A549 (cell line): ENCODE results near the gene CPHXL2. TPM values are rescaled to one million over a fixed set of nuclear protein-coding genes. Genes with fewer than 3 reads are reported as not detected.

ENCODE experiments used
- ATAC-seq, 2 experiments: fragments of 200-7000 bp in 1 of 2; fragments of >200 bp in 1 of 2; cut with Nextera tagmentation in 1 of 2; cut with Tn5 transposase in 1 of 2; 3 replicates each; pipeline versions ENCODE4 v1.8.0 to v1.9.1; 2018 to 2020; ENCODE audit warnings: mild to moderate bottlenecking in 1 of 2, moderate library complexity in 1 of 2
- CTCF ChIA-PET: fragments of 300-600 bp; sonication (Branson Sonifier 250); formaldehyde crosslinking; extraction: SDS; loops from one replicate; lab custom pipeline; 2021; ENCODE audit warnings: antibody characterized with exemption, inconsistent platforms; lab: Yijun Ruan, JAX
- POLR2A ChIA-PET: fragments of 350-600 bp; formaldehyde crosslinking; extraction: SDS; loops from one replicate; lab custom pipeline; 2021; ENCODE audit warnings: antibody characterized with exemption, inconsistent platforms; lab: Yijun Ruan, JAX
- DNase-seq, 2 experiments: peaks; one replicate each; pipeline versions ENCODE4 v3.0.0 to v3.0.0-alpha.2; 2011 to 2016; ENCODE audit warnings: low read depth in 1 of 2, low spot score in 1 of 2
- FAIRE-seq: peaks from 2 replicates; lab custom pipeline; 2011; peaks lifted over from hg19 to GRCh38; lab: Jason Lieb, UNC
- H3K27ac ChIP-seq, 2 experiments: fragments of >200 bp; sonication (Bioruptor Twin); formaldehyde crosslinking; 3 replicates each; pipeline ENCODE4 v1.5.1; 2016 to 2017
- H3K4me1 ChIP-seq: fragments of >200 bp; sonication (Bioruptor Twin); formaldehyde crosslinking; 3 replicates; pipeline ENCODE4 v1.6.1; 2016
- H3K4me2 ChIP-seq: fragments of >200 bp; sonication (Bioruptor Twin); formaldehyde crosslinking; 3 replicates; pipeline ENCODE4 v1.6.1; 2016
- H3K4me3 ChIP-seq: fragments of >200 bp; sonication (Bioruptor Twin); formaldehyde crosslinking; 3 replicates; pipeline ENCODE4 v1.5.1; 2016
- H3K9me3 ChIP-seq: fragments of >200 bp; sonication (Bioruptor Twin); formaldehyde crosslinking; 3 replicates; pipeline ENCODE4 v1.6.1; 2016
- CBX2 ChIP-seq: fragments of 200-600 bp; sonication (generic); IDR thresholded peaks from 2 replicates; pipeline ENCODE4 v1.6.1; 2016; ENCODE audit warnings: low read depth, mild to moderate bottlenecking, borderline replicate concordance
- CBX8 ChIP-seq: fragments of 200-600 bp; sonication (generic); IDR thresholded peaks from 2 replicates; pipeline ENCODE4 v1.6.1; 2016
- CHD2 ChIP-seq: fragments of 150-350 bp; IDR thresholded peaks from 2 replicates; pipeline ENCODE4 v1.6.1; 2014; ENCODE audit warnings: low read length; ENCODE audit not compliant: partially characterized antibody
- CHD4 ChIP-seq: fragments of 200-600 bp; sonication (generic); IDR thresholded peaks from 2 replicates; pipeline ENCODE4 v1.6.1; 2016; ENCODE audit warnings: antibody characterized with exemption, mild to moderate bottlenecking, borderline replicate concordance
- EP300 ChIP-seq, 2 experiments: fragments of >200 bp; sonication (Bioruptor Twin); formaldehyde crosslinking; IDR thresholded peaks; 2 replicates in 1 of 2; 3 replicates in 1 of 2; pipeline ENCODE4 v1.6.1; 2016 to 2017
- FOXS1 ChIP-seq: fragments of 250-450 bp; sonication (Bioruptor Pico); IDR thresholded peaks from 2 replicates; pipeline ENCODE4 v1.5.0; 2020; ENCODE audit warnings: mild to moderate bottlenecking, moderate library complexity
- HOXB13 ChIP-seq: fragments of 250-450 bp; sonication (Bioruptor Pico); IDR thresholded peaks from 2 replicates; pipeline ENCODE4 v1.5.0; 2020; ENCODE audit warnings: low read depth, mild to moderate bottlenecking, moderate library complexity
- HOXB5 ChIP-seq: fragments of 250-450 bp; sonication (Bioruptor Pico); IDR thresholded peaks from 2 replicates; pipeline ENCODE4 v1.5.0; 2020; ENCODE audit warnings: mild to moderate bottlenecking, moderate library complexity
- JUN ChIP-seq, 2 experiments: fragments of >200 bp; sonication (Bioruptor Twin); formaldehyde crosslinking; IDR thresholded peaks; 2 replicates in 1 of 2; 3 replicates in 1 of 2; pipeline ENCODE4 v1.6.1; 2016 to 2017
- KDM1A ChIP-seq: fragments of 200-600 bp; sonication (generic); IDR thresholded peaks from 2 replicates; pipeline ENCODE4 v1.6.1; 2016; ENCODE audit warnings: low read depth, mild to moderate bottlenecking
- MAFK ChIP-seq: fragments of 450-650 bp; IDR thresholded peaks from 2 replicates; pipeline ENCODE4 v1.6.1; 2014; ENCODE audit not compliant: partially characterized antibody
- MAZ ChIP-seq: fragments of 150-350 bp; IDR thresholded peaks from 2 replicates; pipeline ENCODE4 v1.6.1; 2014; ENCODE audit warnings: antibody characterized with exemption, low read depth, low read length, borderline replicate concordance
- PHF8 ChIP-seq: fragments of 200-600 bp; sonication (generic); IDR thresholded peaks from 2 replicates; pipeline ENCODE4 v1.6.1; 2016; ENCODE audit warnings: low read depth, mild to moderate bottlenecking, antibody characterized with exemption, moderate library complexity, borderline replicate concordance
- RAD21 ChIP-seq, 2 experiments: fragments of >200 bp in 1 of 2; sonication (Bioruptor Twin) in 1 of 2; formaldehyde crosslinking in 1 of 2; IDR thresholded peaks in 1 of 2; conservative IDR thresholded peaks in 1 of 2; 2 replicates in 1 of 2; 3 replicates in 1 of 2; pipeline ENCODE4 v1.6.1; 2012 to 2018; ENCODE audit warnings: inconsistent platforms in 1 of 2
- RNF2 ChIP-seq: fragments of 200-600 bp; sonication (generic); IDR thresholded peaks from 2 replicates; pipeline ENCODE4 v1.6.1; 2016; ENCODE audit warnings: low read depth, mild to moderate bottlenecking, antibody characterized with exemption, moderate library complexity, borderline replicate concordance
- SMC3 ChIP-seq: fragments of >200 bp; sonication (Bioruptor Twin); formaldehyde crosslinking; IDR thresholded peaks from 3 replicates; pipeline ENCODE4 v1.6.1; 2018; ENCODE audit warnings: inconsistent platforms
- SREBF2 ChIP-seq: fragments of 450-650 bp; IDR thresholded peaks from 2 replicates; pipeline ENCODE4 v1.6.1; 2014; ENCODE audit warnings: mild to moderate bottlenecking, moderate library complexity
- TFCP2L1 ChIP-seq: fragments of 250-450 bp; sonication (Bioruptor Pico); IDR thresholded peaks from 2 replicates; pipeline ENCODE4 v1.5.0; 2021; ENCODE audit warnings: mild to moderate bottlenecking
- TP53 ChIP-seq: fragments of 250-450 bp; sonication (Bioruptor Pico); IDR thresholded peaks from 2 replicates; pipeline ENCODE4 v1.5.0; 2021; ENCODE audit warnings: mild to moderate bottlenecking, moderate library complexity
- ZNF302 ChIP-seq: fragments of 250-450 bp; sonication (Bioruptor Pico); IDR thresholded peaks from 2 replicates; pipeline ENCODE4 v1.9.0; 2021; ENCODE audit warnings: inconsistent platforms, mild to moderate bottlenecking, moderate library complexity
- WGBS: methylation state at CpG from one replicate; pipeline ENCODE4 v1.1.6; 2017; ENCODE audit errors: missing lambda C conversion rate; 5-methylcytosine and 5-hydroxymethylcytosine counted together
- polyA plus RNA-seq, 4 experiments: library from polyadenylated mRNA; depleted of rRNA in 3 of 4; stranded (reverse); fragments of >200 nt; fragmentation: RNase III in 1 of 4; extraction: RNeasy Plus Mini Kit Qiagen cat#74134 plus additional on column Dnase treatment in 1 of 4; gene quantifications; 2 replicates in 3 of 4; 3 replicates in 1 of 4; pipeline ENCODE4 v1.2.3, GENCODE V29; 2011 to 2017
- TF ChIP-seq, protein P1 (sequence below): IDR thresholded peaks from 2 replicates; pipeline ENCODE4 v1.6.1; 2012
- TF ChIP-seq, protein P2 (sequence below): fragments of >200 bp; sonication (Bioruptor Twin); formaldehyde crosslinking; IDR thresholded peaks from 3 replicates; pipeline ENCODE4 v1.5.1; 2016
- TF ChIP-seq, protein P3 (sequence below): IDR thresholded peaks from 2 replicates; pipeline ENCODE4 v1.6.1; 2012

Gene CPHXL2
- polyA plus RNA-seq, 2 of the 4 experiments (the other 2 are of a cell fraction), result not detected

DNA sequence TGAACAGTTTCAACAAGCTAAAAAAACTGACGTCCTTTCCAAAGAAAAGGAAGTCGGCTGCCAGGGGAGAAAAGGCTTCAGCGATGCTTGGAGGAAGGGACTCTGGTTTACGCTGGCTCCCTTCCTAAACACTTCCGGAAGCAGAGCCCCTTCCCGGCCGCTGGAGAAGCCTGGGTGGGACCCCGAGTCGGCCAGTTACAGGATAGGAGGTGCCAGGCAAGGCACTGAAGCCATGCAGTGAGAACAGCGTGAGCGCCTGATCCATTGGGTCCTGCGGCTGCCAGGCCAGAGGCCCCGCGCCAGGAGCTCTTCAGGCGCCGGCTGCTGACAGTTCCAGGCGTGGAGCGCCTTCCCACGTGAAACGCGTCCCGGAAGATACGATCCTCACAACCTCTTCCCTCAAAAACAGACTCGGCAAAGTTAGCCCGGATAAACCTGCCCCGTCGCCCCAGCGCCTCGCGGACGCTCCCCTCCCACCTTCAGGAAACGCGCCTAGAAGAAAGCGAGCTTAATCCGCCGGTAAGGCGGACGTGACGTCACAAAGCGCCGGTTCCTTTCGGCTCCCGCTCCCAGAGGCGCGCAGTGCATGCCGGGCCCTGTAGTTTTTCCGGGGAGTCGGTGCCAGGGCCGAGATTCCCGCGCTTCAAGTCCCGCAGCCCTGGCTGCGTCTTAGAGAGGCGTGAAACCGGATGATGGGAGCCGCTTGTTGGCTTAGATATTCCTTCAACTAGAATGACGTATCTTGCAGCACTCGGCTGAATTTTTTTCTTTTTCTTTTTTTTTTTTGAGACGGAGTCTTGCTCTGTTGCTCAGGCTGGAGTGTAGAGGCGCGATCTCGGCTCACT lies 53.8 kb downstream of the CPHXL2 start, which contains the start of gene ADAT1 (continued):
- TF ChIP-seq, protein P1, sequence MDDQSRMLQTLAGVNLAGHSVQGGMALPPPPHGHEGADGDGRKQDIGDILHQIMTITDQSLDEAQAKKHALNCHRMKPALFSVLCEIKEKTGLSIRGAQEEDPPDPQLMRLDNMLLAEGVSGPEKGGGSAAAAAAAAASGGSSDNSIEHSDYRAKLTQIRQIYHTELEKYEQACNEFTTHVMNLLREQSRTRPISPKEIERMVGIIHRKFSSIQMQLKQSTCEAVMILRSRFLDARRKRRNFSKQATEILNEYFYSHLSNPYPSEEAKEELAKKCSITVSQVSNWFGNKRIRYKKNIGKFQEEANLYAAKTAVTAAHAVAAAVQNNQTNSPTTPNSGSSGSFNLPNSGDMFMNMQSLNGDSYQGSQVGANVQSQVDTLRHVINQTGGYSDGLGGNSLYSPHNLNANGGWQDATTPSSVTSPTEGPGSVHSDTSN, result peak; percentile 52; the same call in 1 of the 2 replicates
- TF ChIP-seq SMC3, result no peak
- no peak for TF ChIP-seq MAZ
- no peak for TF ChIP-seq RNF2
- TF ChIP-seq HOXB5 (CRISPR knock-in tag), result no peak
- peak; percentile 79 for TF ChIP-seq PHF8

DNA sequence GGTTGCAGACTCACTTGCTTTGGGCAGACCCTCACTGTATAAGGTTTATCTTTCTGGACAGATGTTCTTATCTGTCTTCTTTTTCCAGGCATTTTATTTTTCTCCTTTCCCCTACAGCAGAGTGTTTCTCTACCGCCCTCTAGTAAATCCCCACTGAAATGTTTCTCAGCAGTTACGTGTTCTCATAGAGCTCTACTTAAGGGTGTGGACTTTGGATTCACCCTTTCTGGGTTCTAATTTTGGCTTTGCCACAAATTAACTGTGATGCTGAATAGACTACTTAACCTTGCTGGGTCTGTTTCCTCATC lies 55.7 kb downstream of the CPHXL2 start:
- Histone ChIP-seq H3K27ac (no peak overlapping the region), H3K4me2 (peak overlapping the region; percentile 98), H3K4me1 (peaks cover 19% of the 10 kb centered on the region)
- POLR2A ChIA-PET, result interaction anchor here (1.4 kb wide), 1 partner anchor 104 kb away, joined by 4 read pairs; no protein-coding TSS in a partner anchor
- CTCF ChIA-PET, result interaction anchor here (0.6 to 1.9 kb wide), 11 partner anchors 9 to 154 kb away, joined by 3 to 9 read pairs (median 5); no protein-coding TSS in a partner anchor
- 30% methylated on average over 2 of the region's 2 CpGs for WGBS
- FAIRE-seq, result no peak
- DNase-seq, result peak; percentile 44 to 49
- ATAC-seq, result peak in 1 of 2 experiments; percentile 15; a peak in 1 of 6 replicates
- no peak for TF ChIP-seq TP53 (CRISPR knock-in tag)
- TF ChIP-seq RAD21 (conservative IDR thresholded peaks at IDR 0.05 in 1 of 2, IDR thresholded peaks at IDR 0.05 in 1 of 2), result peak; percentile 20 to 52; a peak in 2 of 5 replicates
- no peak for TF ChIP-seq EP300 (IDR thresholded peaks at IDR 0.05)
- TF ChIP-seq, protein P2, sequence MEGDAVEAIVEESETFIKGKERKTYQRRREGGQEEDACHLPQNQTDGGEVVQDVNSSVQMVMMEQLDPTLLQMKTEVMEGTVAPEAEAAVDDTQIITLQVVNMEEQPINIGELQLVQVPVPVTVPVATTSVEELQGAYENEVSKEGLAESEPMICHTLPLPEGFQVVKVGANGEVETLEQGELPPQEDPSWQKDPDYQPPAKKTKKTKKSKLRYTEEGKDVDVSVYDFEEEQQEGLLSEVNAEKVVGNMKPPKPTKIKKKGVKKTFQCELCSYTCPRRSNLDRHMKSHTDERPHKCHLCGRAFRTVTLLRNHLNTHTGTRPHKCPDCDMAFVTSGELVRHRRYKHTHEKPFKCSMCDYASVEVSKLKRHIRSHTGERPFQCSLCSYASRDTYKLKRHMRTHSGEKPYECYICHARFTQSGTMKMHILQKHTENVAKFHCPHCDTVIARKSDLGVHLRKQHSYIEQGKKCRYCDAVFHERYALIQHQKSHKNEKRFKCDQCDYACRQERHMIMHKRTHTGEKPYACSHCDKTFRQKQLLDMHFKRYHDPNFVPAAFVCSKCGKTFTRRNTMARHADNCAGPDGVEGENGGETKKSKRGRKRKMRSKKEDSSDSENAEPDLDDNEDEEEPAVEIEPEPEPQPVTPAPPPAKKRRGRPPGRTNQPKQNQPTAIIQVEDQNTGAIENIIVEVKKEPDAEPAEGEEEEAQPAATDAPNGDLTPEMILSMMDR, result peak; percentile 55
- TF ChIP-seq, all 56 proteins: peak for 2
- no peak overlapping the region for H3K4me3 ChIP-seq
- H3K9me3 ChIP-seq, result no peaks in the 10 kb centered on the region

DNA sequence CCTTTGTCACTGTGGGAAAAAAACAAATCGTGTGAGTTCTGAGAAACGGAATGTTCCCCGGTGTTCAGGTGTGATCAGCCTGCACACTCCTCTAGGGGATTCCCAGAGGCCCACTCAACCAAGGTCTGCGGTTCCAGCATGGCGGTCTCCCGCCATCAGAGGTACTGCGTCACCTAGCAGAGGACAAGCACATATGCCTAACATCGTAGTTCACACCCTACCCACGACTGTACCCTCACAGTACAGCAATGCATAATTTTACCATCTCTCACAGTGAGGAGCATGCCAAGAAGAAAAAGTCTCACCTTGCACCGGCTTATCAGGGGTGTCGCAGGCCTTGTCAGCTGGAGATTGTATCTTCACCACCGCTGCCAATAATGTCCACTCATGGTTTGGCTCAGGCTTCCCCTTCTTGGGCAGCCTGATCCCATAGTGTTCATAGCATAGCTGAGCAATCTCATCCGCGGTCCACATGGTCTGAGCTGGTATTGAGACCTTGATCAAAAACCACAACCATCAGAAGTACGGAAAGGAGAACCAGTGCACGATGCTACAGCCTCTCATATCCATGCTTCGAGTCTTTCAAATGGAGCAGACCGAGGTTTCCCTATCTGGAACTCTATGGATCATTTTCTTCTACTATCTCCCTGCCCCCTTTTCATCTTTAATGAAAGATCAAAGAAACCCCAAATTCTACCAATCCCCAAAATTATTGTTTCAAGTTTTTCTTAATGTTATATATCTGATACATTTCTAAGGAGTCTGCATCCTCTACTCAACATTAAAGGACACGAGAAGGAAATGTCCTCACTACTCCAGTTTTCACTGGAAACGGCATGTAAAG lies 56.3 kb downstream of the CPHXL2 start:
- no peak overlapping the region for H3K4me3 ChIP-seq
- FAIRE-seq (no peak), ATAC-seq (no peak), DNase-seq (no peak)
- peaks cover 19% of the 10 kb centered on the region for H3K4me1 ChIP-seq
- POLR2A ChIA-PET, result interaction anchor here (1.4 kb wide), 1 partner anchor 104 kb away, joined by 4 read pairs; no protein-coding TSS in a partner anchor
- 94% methylated on average over 20 of the region's 20 CpGs for WGBS
- H3K4me2 ChIP-seq, result peak overlapping the region; percentile 98; the same call in 2 of the 3 replicates
- no peak overlapping the region for H3K27ac ChIP-seq
- TF ChIP-seq TFCP2L1 (no peak), KDM1A (no peak), RNF2 (no peak), CHD2 (no peak), HOXB13 (no peak), CBX2 (no peak), ZNF302 (CRISPR knock-in tag) (no peak), SREBF2 (no peak), PHF8 (no peak), MAFK (no peak), FOXS1 (no peak), CHD4 (no peak), CBX8 (no peak), JUN (IDR thresholded peaks at IDR 0.05) (no peak)
- TF ChIP-seq, protein P2, result no peak
- TF ChIP-seq, protein P3, sequence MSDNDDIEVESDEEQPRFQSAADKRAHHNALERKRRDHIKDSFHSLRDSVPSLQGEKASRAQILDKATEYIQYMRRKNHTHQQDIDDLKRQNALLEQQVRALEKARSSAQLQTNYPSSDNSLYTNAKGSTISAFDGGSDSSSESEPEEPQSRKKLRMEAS, result no peak
- H3K9me3 ChIP-seq, result no peaks in the 10 kb centered on the region
- CTCF ChIA-PET, result interaction anchor here (0.9 to 1.9 kb wide), 7 partner anchors 8 to 156 kb away, joined by 3 to 9 read pairs (median 5); partner anchors contain the start of gene TMEM170A
